ENCODE data around the gene PCDH12. TPM values are rescaled to one million over a fixed set of nuclear protein-coding genes. Genes with fewer than 3 reads are reported as not detected.

The PCDH12 gene
- 0.07 TPM in 1 of 2 replicates, not detected in the other for total RNA-seq (2022)
- Bru-seq, nascent RNA = not detected
- percentile 6 among the genes with signal in this experiment for BruChase-seq, experiment 1, labeled RNA remaining after a 6-hour chase
- BruChase-seq, experiment 2, labeled RNA remaining after a 2-hour chase = percentile 6 among the genes with signal in this experiment
- long read RNA-seq, partial matches to known transcripts = 0 of 2 reads
- long read RNA-seq, other reads (novel, unspliced or antisense) = 2 of 2 reads

GRCh38 chr5:141958113-141958512 lies at the start of gene PCDH12:
TSS of gene PCDH12 (minus strand) at chr5:141958202. CDS start at chr5:141957851, 351 bp downstream.
- TF ChIP-seq CTCF (IDR thresholded peaks at IDR 0.05; ENCODE audit: unreplicated experiment) = no peak
- no TSS peak for BruUV-seq (replicated peaks)
- CTCF ChIA-PET = interaction anchor here (0.6 to 19.4 kb wide), 9 partner anchors 12 to 930 kb away, joined by 3 to 519 read pairs (median 5); partner anchors contain the start of genes PCDH1 and RNF14
- no peak for DNase-seq (ENCODE audit: unreplicated experiment)
- Mint-ChIP-seq H3K4me1 (ENCODE audit: insufficient read depth, unreplicated experiment) (peaks cover 19% of the 10 kb centered on the region), H3K27ac (ENCODE audit: low read depth, unreplicated experiment) (peak within 1 kb of the TSS; percentile 33), H3K36me3 (ENCODE audit: insufficient read depth, unreplicated experiment) (no peaks in the 10 kb centered on the region), H3K4me3 (ENCODE audit: unreplicated experiment) (no peak within 1 kb of the TSS), H3K9me3 (ENCODE audit: unreplicated experiment) (no peaks in the 10 kb centered on the region), H3K27me3 (ENCODE audit: insufficient read depth, unreplicated experiment) (no peaks in the 10 kb centered on the region)
- POLR2A ChIA-PET = interaction anchor here (1.1 to 1.9 kb wide), 3 partner anchors 12 to 35 kb away, joined by 3 to 8 read pairs (median 4); no protein-coding TSS in a partner anchor
- intact Hi-C loops (cut with micrococcal nuclease) = no loop called here

- H3K27ac Mint-ChIP-seq (ENCODE audit: low read depth, unreplicated experiment) = no peak overlapping the region
- H3K4me1 Mint-ChIP-seq (ENCODE audit: insufficient read depth, unreplicated experiment) = peaks cover 15% of the 10 kb centered on the region
- intact Hi-C loops (cut with micrococcal nuclease) = no loop called here
- CTCF ChIA-PET = interaction anchor here (0.9 to 18.8 kb wide), 3 partner anchors 14 to 138 kb away, joined by 3 to 186 read pairs (median 100); no protein-coding TSS in a partner anchor
- H3K27me3 Mint-ChIP-seq (ENCODE audit: insufficient read depth, unreplicated experiment) = no peaks in the 10 kb centered on the region
- TF ChIP-seq CTCF (IDR thresholded peaks at IDR 0.05; ENCODE audit: unreplicated experiment) = no peak
- no TSS peak for BruUV-seq (replicated peaks)
- H3K4me3 Mint-ChIP-seq (ENCODE audit: unreplicated experiment) = no peak overlapping the region
- peaks cover 84% of the 10 kb centered on the region for H3K36me3 Mint-ChIP-seq (ENCODE audit: insufficient read depth, unreplicated experiment)
- POLR2A ChIA-PET = interaction anchor here (0.7 to 1.4 kb wide), 3 partner anchors 37 to 154 kb away, joined by 3 to 4 read pairs (median 3); no protein-coding TSS in a partner anchor
- DNase-seq (ENCODE audit: unreplicated experiment) = no peak
- no peaks in the 10 kb centered on the region for H3K9me3 Mint-ChIP-seq (ENCODE audit: unreplicated experiment)
Observed at GRCh38 chr5:142007237-142007544, 49.2 kb upstream of the PCDH12 start.

GRCh38 chr5:142006363-142007236 lies 48.6 kb upstream of the PCDH12 start:
- DNase-seq (ENCODE audit: unreplicated experiment) = no peak
- CTCF ChIA-PET = interaction anchor here (0.9 to 18.8 kb wide), 3 partner anchors 14 to 139 kb away, joined by 3 to 186 read pairs (median 100); no protein-coding TSS in a partner anchor
- no peaks in the 10 kb centered on the region for H3K27me3 Mint-ChIP-seq (ENCODE audit: insufficient read depth, unreplicated experiment)
- no peak overlapping the region for H3K27ac Mint-ChIP-seq (ENCODE audit: low read depth, unreplicated experiment)
- H3K4me1 Mint-ChIP-seq (ENCODE audit: insufficient read depth, unreplicated experiment) = peaks cover 9% of the 10 kb centered on the region
- intact Hi-C loops (cut with micrococcal nuclease) = no loop called here
- no peak for TF ChIP-seq CTCF (IDR thresholded peaks at IDR 0.05; ENCODE audit: unreplicated experiment)
- BruUV-seq (replicated peaks) = no TSS peak
- peaks cover 89% of the 10 kb centered on the region for H3K36me3 Mint-ChIP-seq (ENCODE audit: insufficient read depth, unreplicated experiment)
- H3K9me3 Mint-ChIP-seq (ENCODE audit: unreplicated experiment) = no peaks in the 10 kb centered on the region
- POLR2A ChIA-PET = interaction anchor here (0.7 to 1.4 kb wide), 4 partner anchors 37 to 1182 kb away, joined by 3 to 4 read pairs (median 3); no protein-coding TSS in a partner anchor
- no peak overlapping the region for H3K4me3 Mint-ChIP-seq (ENCODE audit: unreplicated experiment)
